H9 (cell line): Measurements from ENCODE around the gene PEPD. TPM values are rescaled to one million over a fixed set of nuclear protein-coding genes. Genes with fewer than 3 reads are reported as not detected.

Experiments used
- DNase-seq: peaks from one replicate; pipeline ENCODE4 v3.0.0-alpha.2; 2017
- H2AFZ ChIP-seq: one replicate; pipeline ENCODE4 v1.6.1; 2013; ENCODE audit warnings: mild to moderate bottlenecking, low read length, control low read depth, moderate library complexity
- H2AK5ac ChIP-seq: 2 replicates; pipeline ENCODE4 v1.6.1; 2013; ENCODE audit warnings: low read length, control low read depth, mixed read lengths; ENCODE audit not compliant: insufficient read length
- H2BK120ac ChIP-seq: one replicate; pipeline ENCODE4 v1.6.1; 2013; ENCODE audit warnings: low read depth, mild to moderate bottlenecking, low read length, control low read depth, inconsistent platforms; ENCODE audit not compliant: poor library complexity, severe bottlenecking
- H2BK12ac ChIP-seq: 2 replicates; pipeline ENCODE4 v1.6.1; 2013; ENCODE audit warnings: low read length, control low read depth, mixed read lengths, low read depth; ENCODE audit not compliant: insufficient read length
- H2BK15ac ChIP-seq: 2 replicates; pipeline ENCODE4 v1.6.1; 2013; ENCODE audit warnings: low read depth, low read length, control low read depth
- H2BK20ac ChIP-seq: one replicate; pipeline ENCODE4 v1.6.1; 2013; ENCODE audit warnings: low read depth, mild to moderate bottlenecking, low read length, control low read depth, inconsistent platforms; ENCODE audit not compliant: poor library complexity, severe bottlenecking
- H2BK5ac ChIP-seq: 2 replicates; pipeline ENCODE4 v1.6.1; 2013; ENCODE audit warnings: low read length, control low read depth, mixed read lengths; ENCODE audit not compliant: insufficient read length
- H3K14ac ChIP-seq: 2 replicates; pipeline ENCODE4 v1.6.1; 2013; ENCODE audit warnings: low read length, control low read depth; ENCODE audit not compliant: insufficient read depth
- H3K18ac ChIP-seq: 2 replicates; pipeline ENCODE4 v1.6.1; 2013; ENCODE audit warnings: low read depth, mild to moderate bottlenecking, mixed read lengths, low read length, control low read depth; ENCODE audit not compliant: insufficient read length
- H3K23ac ChIP-seq: 2 replicates; pipeline ENCODE4 v1.6.1; 2013; ENCODE audit warnings: low read length, control low read depth, mixed read lengths, low read depth; ENCODE audit not compliant: insufficient read length
- H3K23me2 ChIP-seq: 2 replicates; pipeline ENCODE4 v1.6.1; 2013; ENCODE audit warnings: low read depth, mild to moderate bottlenecking, mixed read lengths, low read length, control low read depth; ENCODE audit not compliant: insufficient read length, poor library complexity, severe bottlenecking
- H3K27ac ChIP-seq: 2 replicates; pipeline ENCODE4 v1.5.1; 2013; ENCODE audit warnings: low read length, control low read depth, mixed read lengths, low read depth; ENCODE audit not compliant: insufficient read length
- H3K27me3 ChIP-seq: 2 replicates; pipeline ENCODE4 v1.6.1; 2013; ENCODE audit warnings: low read length, control low read depth, inconsistent platforms; ENCODE audit not compliant: insufficient read depth
- H3K4ac ChIP-seq: 2 replicates; pipeline ENCODE4 v1.6.1; 2013; ENCODE audit warnings: low read depth, mild to moderate bottlenecking, control low read depth, inconsistent platforms, low read length, moderate library complexity
- H3K4me1 ChIP-seq: 2 replicates; pipeline ENCODE4 v1.6.1; 2013; ENCODE audit warnings: low read length, control low read depth, inconsistent platforms; ENCODE audit not compliant: insufficient read depth
- H3K4me2 ChIP-seq: 2 replicates; pipeline ENCODE4 v1.6.1; 2013; ENCODE audit warnings: low read length, control low read depth, mixed read lengths; ENCODE audit not compliant: insufficient read length, insufficient read depth
- H3K56ac ChIP-seq: 2 replicates; pipeline ENCODE4 v1.6.1; 2013; ENCODE audit warnings: low read depth, mild to moderate bottlenecking, mixed read lengths, low read length, control low read depth; ENCODE audit not compliant: insufficient read length
- H3K79me1 ChIP-seq: 2 replicates; pipeline ENCODE4 v1.6.1; 2013; ENCODE audit warnings: low read depth, mild to moderate bottlenecking, moderate library complexity, low read length, control low read depth, inconsistent platforms; ENCODE audit not compliant: insufficient read depth, poor library complexity, severe bottlenecking
- H3K79me2 ChIP-seq: 2 replicates; pipeline ENCODE4 v1.6.1; 2013; ENCODE audit warnings: low read length, control low read depth, inconsistent platforms; ENCODE audit not compliant: insufficient read depth
- H3K9ac ChIP-seq: 2 replicates; pipeline ENCODE4 v1.6.1; 2013; ENCODE audit warnings: low read length, control low read depth, mixed read lengths; ENCODE audit not compliant: insufficient read length; ENCODE audit errors: extremely low read depth
- H3K9me3 ChIP-seq: one replicate; pipeline ENCODE4 v1.6.1; 2013; ENCODE audit warnings: low read depth, low read length, inconsistent platforms; ENCODE audit not compliant: control insufficient read depth
- H3T11ph ChIP-seq: one replicate; pipeline ENCODE4 v1.6.1; 2013; ENCODE audit warnings: mild to moderate bottlenecking, low read length, control low read depth, inconsistent platforms
- H4K20me1 ChIP-seq: one replicate; pipeline ENCODE4 v1.6.1; 2013; ENCODE audit not compliant: control insufficient read depth, insufficient read length, insufficient read depth
- H4K5ac ChIP-seq: 2 replicates; pipeline ENCODE4 v1.6.1; 2013; ENCODE audit warnings: low read depth, mild to moderate bottlenecking, mixed read lengths, low read length, control low read depth; ENCODE audit not compliant: insufficient read length
- H4K8ac ChIP-seq: replicated peaks from 2 replicates; pipeline ENCODE4 v1.6.1; 2013; ENCODE audit warnings: low read length, control low read depth, mixed read lengths, low read depth; ENCODE audit not compliant: insufficient read length
- H4K91ac ChIP-seq: 2 replicates; pipeline ENCODE4 v1.6.1; 2013; ENCODE audit warnings: low read depth, mild to moderate bottlenecking, moderate library complexity, mixed read lengths, low read length, control low read depth; ENCODE audit not compliant: insufficient read length
- H3K27ac Mint-ChIP-seq, 3 experiments: 2 replicates in 2 of 3; 3 replicates in 1 of 3; pipeline ENCODE4 v1.8.0; 2020 to 2021; ENCODE audit warnings: mixed read lengths in 3 of 3, mild to moderate bottlenecking in 1 of 3, moderate library complexity in 1 of 3
- H3K27me3 Mint-ChIP-seq: 2 replicates; pipeline ENCODE4 v1.8.0; 2021; ENCODE audit warnings: low read depth, mild to moderate bottlenecking, moderate library complexity, mixed read lengths
- H3K36me3 Mint-ChIP-seq, 3 experiments: 2 replicates in 2 of 3; 3 replicates in 1 of 3; pipeline ENCODE4 v1.8.0; 2020 to 2021; ENCODE audit warnings: low read depth in 3 of 3, mixed read lengths in 3 of 3; ENCODE audit not compliant: insufficient read depth in 1 of 3
- H3K4me1 Mint-ChIP-seq, 2 experiments: 2 replicates each; pipeline ENCODE4 v1.8.0; 2020; ENCODE audit warnings: mixed read lengths in 2 of 2
- H3K4me3 Mint-ChIP-seq, 2 experiments: 2 replicates in 1 of 2; 3 replicates in 1 of 2; pipeline ENCODE4 v1.8.0; 2020 to 2021; ENCODE audit warnings: mild to moderate bottlenecking in 2 of 2, mixed read lengths in 2 of 2, moderate library complexity in 1 of 2
- H3K9me3 Mint-ChIP-seq, 2 experiments: 2 replicates in 1 of 2; 3 replicates in 1 of 2; pipeline ENCODE4 v1.8.0; 2020; ENCODE audit warnings: mild to moderate bottlenecking in 2 of 2, mixed read lengths in 2 of 2, moderate library complexity in 1 of 2
- WGBS: extraction: QIAGEN DNeasy Blood & Tissue Kit; methylation state at CpG from one replicate; pipeline ENCODE4 v1.1.7; 2013; ENCODE audit warnings: missing lambda C conversion rate, low lambda C conversion rate, mixed read lengths; ENCODE audit not compliant: insufficient read length; ENCODE audit errors: extremely low coverage; 5-methylcytosine and 5-hydroxymethylcytosine counted together
- total RNA-seq: library from RNA; stranded (reverse); gene quantifications from 2 replicates; pipeline ENCODE4 v1.2.1, GENCODE V29; 2021
- TF ChIP-seq, protein P1 (sequence below): fragments of 200-600 bp; sonication (generic); conservative IDR thresholded peaks from 3 replicates; pipeline ENCODE4 v1.8.0; 2021; ENCODE audit warnings: antibody characterized with exemption, mild to moderate bottlenecking

Gene PEPD
- total RNA-seq, 1 experiment from 2014 or later, result 52.8 TPM

DNA sequence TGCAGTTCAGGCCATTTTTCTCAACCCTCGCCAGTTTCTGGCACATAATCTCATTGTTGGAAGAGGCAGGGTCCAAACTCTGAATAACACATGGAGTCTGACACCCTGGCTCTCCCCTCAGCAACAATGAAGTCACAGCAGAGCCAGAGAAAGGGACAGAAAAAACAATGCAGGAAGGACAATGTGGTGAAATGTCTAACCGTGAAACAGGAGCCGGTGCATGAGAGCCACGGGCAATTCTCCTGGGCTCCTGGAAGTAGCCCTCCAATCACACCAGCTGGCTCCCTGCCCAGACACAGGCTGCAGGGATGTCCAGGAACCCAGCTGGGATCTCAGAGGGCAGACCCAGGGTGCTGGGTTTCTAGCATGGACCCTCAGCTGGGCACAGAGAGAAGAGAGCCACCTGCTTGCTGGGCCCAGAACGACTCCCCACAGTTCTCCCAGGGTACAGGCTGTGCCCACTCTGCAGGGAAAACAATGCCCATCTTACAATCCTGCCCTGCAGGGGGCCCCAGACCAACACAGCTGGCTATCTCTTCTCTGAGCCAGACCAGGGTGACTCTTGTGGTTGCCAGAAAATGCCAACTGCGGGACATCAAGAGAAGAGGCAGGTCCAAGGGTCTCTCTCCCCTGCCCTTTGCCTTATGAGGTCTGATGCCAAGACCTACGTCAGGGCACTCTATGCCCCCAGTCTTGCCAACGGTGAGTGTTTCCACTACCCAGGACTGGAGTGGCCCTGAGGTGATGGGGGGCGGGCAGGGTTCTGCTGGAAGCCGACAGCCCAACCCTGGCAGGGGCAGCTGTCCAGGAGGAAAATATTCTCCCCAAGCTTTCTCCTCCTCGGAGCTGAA is 83.5 kb downstream of the PEPD start:
- Histone ChIP-seq H2BK5ac (no peak overlapping the region), H3K27ac (no peak overlapping the region), H3K23me2 (no peaks in the 10 kb centered on the region), H2BK20ac (no peak overlapping the region), H4K8ac (no peak overlapping the region), H3K9me3 (no peaks in the 10 kb centered on the region), H3K27me3 (no peaks in the 10 kb centered on the region), H3K14ac (no peak overlapping the region), H3K79me2 (no peaks in the 10 kb centered on the region), H3K56ac (no peak overlapping the region), H2BK12ac (no peak overlapping the region), H2AK5ac (no peak overlapping the region), H4K5ac (no peak overlapping the region), H3K79me1 (no peaks in the 10 kb centered on the region), H3K4ac (no peak overlapping the region), H3K18ac (no peak overlapping the region), H2BK15ac (no peak overlapping the region), H3K9ac (no peak overlapping the region), H3K4me1 (no peaks in the 10 kb centered on the region), H4K91ac (no peak overlapping the region), H3T11ph (no peak overlapping the region), H3K4me2 (no peak overlapping the region), H4K20me1 (no peaks in the 10 kb centered on the region), H2AFZ (no peak overlapping the region), H2BK120ac (no peak overlapping the region), H3K23ac (no peak overlapping the region)
- H3K27ac Mint-ChIP-seq, result no peak overlapping the region
- WGBS, result no CpG with 5 or more reads among the region's 11 CpGs
- H3K4me1 Mint-ChIP-seq, result peaks cover 8 to 9% of the 10 kb centered on the region in 2 experiments; a peak in 3 of 4 replicates
- H3K4me3 Mint-ChIP-seq, result no peak overlapping the region
- TF ChIP-seq, protein P1, sequence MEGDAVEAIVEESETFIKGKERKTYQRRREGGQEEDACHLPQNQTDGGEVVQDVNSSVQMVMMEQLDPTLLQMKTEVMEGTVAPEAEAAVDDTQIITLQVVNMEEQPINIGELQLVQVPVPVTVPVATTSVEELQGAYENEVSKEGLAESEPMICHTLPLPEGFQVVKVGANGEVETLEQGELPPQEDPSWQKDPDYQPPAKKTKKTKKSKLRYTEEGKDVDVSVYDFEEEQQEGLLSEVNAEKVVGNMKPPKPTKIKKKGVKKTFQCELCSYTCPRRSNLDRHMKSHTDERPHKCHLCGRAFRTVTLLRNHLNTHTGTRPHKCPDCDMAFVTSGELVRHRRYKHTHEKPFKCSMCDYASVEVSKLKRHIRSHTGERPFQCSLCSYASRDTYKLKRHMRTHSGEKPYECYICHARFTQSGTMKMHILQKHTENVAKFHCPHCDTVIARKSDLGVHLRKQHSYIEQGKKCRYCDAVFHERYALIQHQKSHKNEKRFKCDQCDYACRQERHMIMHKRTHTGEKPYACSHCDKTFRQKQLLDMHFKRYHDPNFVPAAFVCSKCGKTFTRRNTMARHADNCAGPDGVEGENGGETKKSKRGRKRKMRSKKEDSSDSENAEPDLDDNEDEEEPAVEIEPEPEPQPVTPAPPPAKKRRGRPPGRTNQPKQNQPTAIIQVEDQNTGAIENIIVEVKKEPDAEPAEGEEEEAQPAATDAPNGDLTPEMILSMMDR, result no peak
- H3K9me3 Mint-ChIP-seq, result no peaks in the 10 kb centered on the region
- no peaks in the 10 kb centered on the region for H3K36me3 Mint-ChIP-seq
- H3K27me3 Mint-ChIP-seq, result 0 out of 2 replicates have a peak, but pooled peaks cover 3% of the 10 kb centered on the region
- no peak for DNase-seq
